Activated B cell treated with CpG ODN at 0.5 μM for 24 hours (primary cell): ENCODE results near the gene TRABD. TPM values are rescaled to one million over a fixed set of nuclear protein-coding genes. Genes with fewer than 3 reads are reported as not detected.

Experiments
- ATAC-seq: fragments of 200-7000 bp; cut with Tn5 transposase; one replicate; pipeline ENCODE4 v1.10.0; 2021; ENCODE audit warnings: low read depth, mild to moderate bottlenecking, moderate library complexity
- CTCF ChIA-PET: fragments of 350-600 bp; sonication (Branson Sonifier 250); formaldehyde crosslinking; loops from one replicate; lab custom pipeline; 2021; ENCODE audit warnings: antibody characterized with exemption; lab: Charles Lee
- POLR2A ChIA-PET: fragments of 350-600 bp; sonication (Branson Sonifier 250); formaldehyde crosslinking; loops from one replicate; lab custom pipeline; 2021; ENCODE audit warnings: antibody characterized with exemption; lab: Charles Lee
- DNase-seq: peaks from one replicate; pipeline ENCODE4 v3.0.0; 2022
- H3K27ac Mint-ChIP-seq: one replicate; pipeline ENCODE4 v1.8.0; 2020; ENCODE audit warnings: mixed read lengths
- H3K27me3 Mint-ChIP-seq: one replicate; pipeline ENCODE4 v1.8.0; 2021; ENCODE audit warnings: mixed read lengths
- H3K36me3 Mint-ChIP-seq: one replicate; pipeline ENCODE4 v1.8.0; 2021; ENCODE audit warnings: low read depth, mixed read lengths
- H3K4me1 Mint-ChIP-seq: one replicate; pipeline ENCODE4 v1.8.0; 2021; ENCODE audit warnings: mixed read lengths
- H3K4me3 Mint-ChIP-seq: one replicate; pipeline ENCODE4 v1.8.0; 2020; ENCODE audit warnings: mild to moderate bottlenecking, mixed read lengths
- H3K9me3 Mint-ChIP-seq: one replicate; pipeline ENCODE4 v1.8.0; 2020; ENCODE audit warnings: mixed read lengths
- intact Hi-C: fragments of 100-400 bp; cut with micrococcal nuclease; formaldehyde crosslinking; loops from one replicate; pipeline ENCODE4 v1.15.1; 2024
- total RNA-seq: library from RNA; stranded (reverse); gene quantifications from 2 replicates; pipeline ENCODE4 v1.2.3, GENCODE V29; 2022
- TF ChIP-seq, protein P1 (sequence below): fragments of 200-600 bp; IDR thresholded peaks from one replicate; pipeline ENCODE4 v1.8.0; 2022; ENCODE audit warnings: antibody characterized with exemption, mild to moderate bottlenecking

Gene TRABD
- total RNA-seq, 1 donor from 2014 or later, result 86.4 TPM

GRCh38 chr22:50139843-50140415 is 45.8 kb upstream of the TRABD start:
- no peak overlapping the region for H3K27ac Mint-ChIP-seq
- no peak overlapping the region for H3K4me3 Mint-ChIP-seq
- TF ChIP-seq, protein P1, sequence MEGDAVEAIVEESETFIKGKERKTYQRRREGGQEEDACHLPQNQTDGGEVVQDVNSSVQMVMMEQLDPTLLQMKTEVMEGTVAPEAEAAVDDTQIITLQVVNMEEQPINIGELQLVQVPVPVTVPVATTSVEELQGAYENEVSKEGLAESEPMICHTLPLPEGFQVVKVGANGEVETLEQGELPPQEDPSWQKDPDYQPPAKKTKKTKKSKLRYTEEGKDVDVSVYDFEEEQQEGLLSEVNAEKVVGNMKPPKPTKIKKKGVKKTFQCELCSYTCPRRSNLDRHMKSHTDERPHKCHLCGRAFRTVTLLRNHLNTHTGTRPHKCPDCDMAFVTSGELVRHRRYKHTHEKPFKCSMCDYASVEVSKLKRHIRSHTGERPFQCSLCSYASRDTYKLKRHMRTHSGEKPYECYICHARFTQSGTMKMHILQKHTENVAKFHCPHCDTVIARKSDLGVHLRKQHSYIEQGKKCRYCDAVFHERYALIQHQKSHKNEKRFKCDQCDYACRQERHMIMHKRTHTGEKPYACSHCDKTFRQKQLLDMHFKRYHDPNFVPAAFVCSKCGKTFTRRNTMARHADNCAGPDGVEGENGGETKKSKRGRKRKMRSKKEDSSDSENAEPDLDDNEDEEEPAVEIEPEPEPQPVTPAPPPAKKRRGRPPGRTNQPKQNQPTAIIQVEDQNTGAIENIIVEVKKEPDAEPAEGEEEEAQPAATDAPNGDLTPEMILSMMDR, result no peak
- H3K27me3 Mint-ChIP-seq, result peaks cover 19% of the 10 kb centered on the region
- ATAC-seq (no peak), DNase-seq (no peak)
- no peaks in the 10 kb centered on the region for H3K36me3 Mint-ChIP-seq
- H3K9me3 Mint-ChIP-seq, result no peaks in the 10 kb centered on the region
- intact Hi-C loops, result no loop called here
- ChIA-PET CTCF (interaction anchor here (1.1 kb wide), 1 partner anchor 9 kb away, joined by 3 read pairs; no protein-coding TSS in a partner anchor), POLR2A (no interaction called here)
- no peaks in the 10 kb centered on the region for H3K4me1 Mint-ChIP-seq

DNA sequence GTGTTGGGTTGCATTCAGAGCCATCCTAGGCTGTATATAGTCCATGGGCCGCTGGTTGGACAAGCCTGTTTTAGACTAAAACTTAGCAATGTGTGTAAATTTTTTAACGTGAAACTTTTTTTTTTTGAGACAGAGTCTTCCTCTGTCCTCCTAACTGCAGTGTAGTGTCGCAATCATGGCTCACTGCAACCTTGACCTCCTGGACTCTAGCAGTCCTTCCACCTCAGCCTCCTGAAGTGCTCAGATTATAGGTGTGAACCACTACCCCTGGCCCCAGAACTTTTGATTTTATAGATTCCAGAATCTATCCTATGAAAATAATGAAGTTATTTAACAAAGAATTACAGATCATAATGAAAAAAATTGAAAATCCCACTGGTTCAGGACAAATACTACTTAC is 45.1 kb upstream of the TRABD start:
- no peak overlapping the region for H3K4me3 Mint-ChIP-seq
- ChIA-PET POLR2A (no interaction called here), CTCF (interaction anchor here (1.1 kb wide), 1 partner anchor 8 kb away, joined by 3 read pairs; no protein-coding TSS in a partner anchor)
- H3K4me1 Mint-ChIP-seq, result no peaks in the 10 kb centered on the region
- intact Hi-C loops, result no loop called here
- H3K27ac Mint-ChIP-seq, result no peak overlapping the region
- H3K27me3 Mint-ChIP-seq, result peaks cover 19% of the 10 kb centered on the region
- H3K36me3 Mint-ChIP-seq, result no peaks in the 10 kb centered on the region
- H3K9me3 Mint-ChIP-seq, result no peaks in the 10 kb centered on the region
- ATAC-seq, result no peak
- DNase-seq, result no peak
- TF ChIP-seq, protein P1, result no peak

DNA sequence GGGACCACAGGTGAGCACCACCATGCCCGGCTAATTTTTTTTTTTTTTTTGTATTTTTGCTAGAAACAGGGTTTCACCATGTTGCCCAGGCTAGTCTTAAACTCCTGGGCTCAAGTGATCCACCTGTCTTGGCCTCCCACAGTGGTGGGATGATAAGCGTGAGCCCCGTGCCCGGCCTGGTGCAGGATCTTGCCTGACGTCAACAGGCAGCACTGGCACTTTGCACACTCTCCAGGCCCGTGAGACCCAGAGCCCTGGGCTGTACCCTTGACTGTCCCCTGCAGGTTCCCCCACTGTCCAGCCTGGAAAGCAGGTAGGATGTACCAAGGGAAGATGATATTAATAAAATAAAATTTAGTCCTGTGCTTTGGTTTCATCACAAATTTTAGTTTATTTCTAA is 44.3 kb upstream of the TRABD start:
- no peaks in the 10 kb centered on the region for H3K36me3 Mint-ChIP-seq
- intact Hi-C loops, result no loop called here
- TF ChIP-seq, protein P1, result no peak
- DNase-seq (no peak), ATAC-seq (no peak)
- H3K27me3 Mint-ChIP-seq, result peaks cover 13% of the 10 kb centered on the region
- no peak overlapping the region for H3K27ac Mint-ChIP-seq
- CTCF ChIA-PET, result no interaction called here
- POLR2A ChIA-PET, result no interaction called here
- no peak overlapping the region for H3K4me3 Mint-ChIP-seq
- H3K9me3 Mint-ChIP-seq, result no peaks in the 10 kb centered on the region
- no peaks in the 10 kb centered on the region for H3K4me1 Mint-ChIP-seq

GRCh38 chr22:50141891-50142363 is 43.8 kb upstream of the TRABD start:
- TF ChIP-seq, protein P1, result no peak
- POLR2A ChIA-PET, result interaction anchor here (1.2 kb wide), 1 partner anchor 206 kb away, joined by 3 read pairs; no protein-coding TSS in a partner anchor
- CTCF ChIA-PET, result no interaction called here
- H3K4me1 Mint-ChIP-seq, result no peaks in the 10 kb centered on the region
- no peaks in the 10 kb centered on the region for H3K36me3 Mint-ChIP-seq
- H3K27me3 Mint-ChIP-seq, result peaks cover 11% of the 10 kb centered on the region
- ATAC-seq (no peak), DNase-seq (no peak)
- intact Hi-C loops, result no loop called here
- H3K9me3 Mint-ChIP-seq, result no peaks in the 10 kb centered on the region
- no peak overlapping the region for H3K27ac Mint-ChIP-seq
- no peak overlapping the region for H3K4me3 Mint-ChIP-seq

- H3K27ac Mint-ChIP-seq, result no peak overlapping the region
- ATAC-seq, result no peak
- POLR2A ChIA-PET, result interaction anchor here (1.2 kb wide), 1 partner anchor 207 kb away, joined by 3 read pairs; no protein-coding TSS in a partner anchor
- no peak for DNase-seq
- no peak overlapping the region for H3K4me3 Mint-ChIP-seq
- no peaks in the 10 kb centered on the region for H3K36me3 Mint-ChIP-seq
- intact Hi-C loops, result no loop called here
- no peaks in the 10 kb centered on the region for H3K4me1 Mint-ChIP-seq
- CTCF ChIA-PET, result no interaction called here
- TF ChIP-seq, protein P1, result no peak
- H3K27me3 Mint-ChIP-seq, result peaks cover 8% of the 10 kb centered on the region
- no peaks in the 10 kb centered on the region for H3K9me3 Mint-ChIP-seq
These were observed 42.6 kb upstream of the TRABD start for GRCh38 chr22:50143096-50143495.
